Epithelial cell of proximal tubule (primary cell): Measurements from ENCODE around the gene TRAF3. TPM values are rescaled to one million over a fixed set of nuclear protein-coding genes. Genes with fewer than 3 reads are reported as not detected.

ENCODE experiments used
- DNase-seq: peaks from one replicate; pipeline ENCODE4 v3.0.0-alpha.2; 2011; ENCODE audit warnings: low read depth
- H3K4me3 ChIP-seq: 2 replicates; pipeline ENCODE4 v1.5.1; 2011; ENCODE audit warnings: low read depth, mild to moderate bottlenecking, low read length
- CTCF ChIP-seq: conservative IDR thresholded peaks from 2 replicates; pipeline ENCODE4 v1.5.1; 2012; ENCODE audit warnings: low read depth, mild to moderate bottlenecking, low read length
- total RNA-seq: library from RNA; depleted of rRNA; stranded (reverse); fragments of >200 nt; gene quantifications from 2 replicates; pipeline ENCODE4 v1.2.3, GENCODE V29; 2015

The TRAF3 gene
- total RNA-seq, 1 donor from 2014 or later, result 21.9 TPM

- DNase-seq, result no peak
- TF ChIP-seq CTCF, result no peak
- H3K4me3 ChIP-seq, result no peak overlapping the region
Observed at GRCh38 chr14:102899516-102899900, 122.3 kb downstream of the TRAF3 start.

- TF ChIP-seq CTCF, result no peak
- no peak overlapping the region for H3K4me3 ChIP-seq
- DNase-seq, result no peak
Observed at GRCh38 chr14:102900631-102901571, 123.7 kb downstream of the TRAF3 start.

GRCh38 chr14:102901633-102902032 is 124.4 kb downstream of the TRAF3 start:
- no peak for TF ChIP-seq CTCF
- no peak overlapping the region for H3K4me3 ChIP-seq

GRCh38 chr14:102902086-102902485 is 124.8 kb downstream of the TRAF3 start:
- no peak for DNase-seq
- no peak for TF ChIP-seq CTCF
- H3K4me3 ChIP-seq, result no peak overlapping the region

More at GRCh38 chr14:102901633-102902032, 124.4 kb downstream of the TRAF3 start:
- DNase-seq, result no peak

- DNase-seq, result no peak
- H3K4me3 ChIP-seq, result no peak overlapping the region
- no peak for TF ChIP-seq CTCF
Observed at GRCh38 chr14:102902523-102903247, 125.4 kb downstream of the TRAF3 start.

GRCh38 chr14:102903248-102903888 is 126.1 kb downstream of the TRAF3 start:
- no peak for DNase-seq
- no peak overlapping the region for H3K4me3 ChIP-seq
- TF ChIP-seq CTCF, result no peak
